PC-3 (cell line): ENCODE measurements around the gene RYR2. TPM values are rescaled to one million over a fixed set of nuclear protein-coding genes. Genes with fewer than 3 reads are reported as not detected.

Experiments used
- ATAC-seq: fragments of 200-7000 bp; cut with Tn5 transposase; 2 replicates; pipeline ENCODE4 v1.9.1; 2020; ENCODE audit warnings: mild to moderate bottlenecking, moderate library complexity
- BruUV-seq: library from RNA; stranded (reverse); fragments of 400-500 nt; replicated peaks from 2 replicates; lab custom pipeline; 2021; lab: Mats Ljungman, UMichigan
- CTCF ChIA-PET: fragments of 300-600 bp; sonication (Branson Sonifier 250); formaldehyde crosslinking; loops from one replicate; lab custom pipeline; 2022; ENCODE audit warnings: antibody characterized with exemption; lab: Charles Lee
- POLR2A ChIA-PET: fragments of 300-600 bp; sonication (Branson Sonifier 250); formaldehyde crosslinking; loops from one replicate; lab custom pipeline; 2022; ENCODE audit warnings: antibody characterized with exemption; ENCODE audit not compliant: unreplicated experiment; lab: Charles Lee
- DNase-seq: peaks from one replicate; pipeline ENCODE4 v3.0.0-alpha.2; 2015
- H2AFZ ChIP-seq: fragments of 300-600 bp; sonication (generic); 2 replicates; pipeline ENCODE4 v1.6.0; 2016; ENCODE audit warnings: antibody characterized with exemption, low read length
- H3F3A ChIP-seq: fragments of 300-600 bp; sonication (generic); one replicate; pipeline ENCODE4 v1.6.0; 2017; ENCODE audit warnings: antibody characterized with exemption, low read length, control low read depth, mild to moderate bottlenecking; ENCODE audit not compliant: unreplicated experiment
- H3K27ac ChIP-seq: fragments of 300-600 bp; sonication (generic); 2 replicates; pipeline ENCODE4 v1.5.1; 2016; ENCODE audit warnings: mild to moderate bottlenecking, low read length
- H3K27me3 ChIP-seq: fragments of 300-600 bp; sonication (generic); 2 replicates; pipeline ENCODE4 v1.6.1; 2016; ENCODE audit warnings: low read length, mixed read lengths
- H3K36me3 ChIP-seq: fragments of 300-600 bp; sonication (generic); 2 replicates; pipeline ENCODE4 v1.6.1; 2016; ENCODE audit warnings: low read depth, mixed run types, low read length, mixed read lengths
- H3K4me1 ChIP-seq: fragments of 300-600 bp; sonication (generic); 2 replicates; pipeline ENCODE4 v1.5.1; 2016; ENCODE audit warnings: low read length; ENCODE audit not compliant: insufficient read depth
- H3K4me2 ChIP-seq: fragments of 300-600 bp; sonication (generic); 2 replicates; pipeline ENCODE4 v1.6.0; 2016; ENCODE audit warnings: low read length
- H3K4me3 ChIP-seq: fragments of 300-600 bp; sonication (generic); 2 replicates; pipeline ENCODE4 v1.5.1; 2016; ENCODE audit warnings: mild to moderate bottlenecking, low read length, mixed read lengths
- H3K79me2 ChIP-seq: fragments of 300-600 bp; sonication (generic); 2 replicates; pipeline ENCODE4 v1.6.1; 2017; ENCODE audit warnings: low read length, mixed read lengths
- H3K9ac ChIP-seq: fragments of 300-600 bp; sonication (generic); 2 replicates; pipeline ENCODE4 v1.6.0; 2016; ENCODE audit warnings: mild to moderate bottlenecking, low read length
- H3K9me2 ChIP-seq: fragments of 300-600 bp; sonication (generic); replicated peaks from 2 replicates; pipeline ENCODE4 v1.6.1; 2016; ENCODE audit warnings: mixed run types, low read length, mixed read lengths
- H3K9me3 ChIP-seq: fragments of 300-600 bp; sonication (generic); 2 replicates; pipeline ENCODE4 v1.6.1; 2016; ENCODE audit warnings: low read length, mixed read lengths
- H4K20me1 ChIP-seq: fragments of 300-600 bp; sonication (generic); 2 replicates; pipeline ENCODE4 v1.6.1; 2016; ENCODE audit warnings: low read length, mixed read lengths
- CTCF ChIP-seq: fragments of 300-600 bp; sonication (generic); conservative IDR thresholded peaks from 2 replicates; pipeline ENCODE4 v1.5.1; 2017; ENCODE audit warnings: antibody characterized with exemption, low read depth, mild to moderate bottlenecking, low read length
- EZH2 ChIP-seq: fragments of 300-600 bp; sonication (generic); IDR thresholded peaks from one replicate; pipeline ENCODE4 v1.6.1; 2017; ENCODE audit warnings: antibody characterized with exemption, mild to moderate bottlenecking, low read length; ENCODE audit not compliant: unreplicated experiment
- EZH2phosphoT487 ChIP-seq: fragments of 300-600 bp; sonication (generic); IDR thresholded peaks from 2 replicates; pipeline ENCODE4 v1.6.1; 2018; ENCODE audit warnings: mild to moderate bottlenecking, antibody characterized with exemption, low read length, borderline replicate concordance
- intact Hi-C: fragments of 100-400 bp; cut with micrococcal nuclease; formaldehyde crosslinking; loops from 2 replicates; pipeline ENCODE4 v1.9.0; 2023
- total RNA-seq: library from RNA; depleted of rRNA; stranded (reverse); fragments of >200 nt; gene quantifications from 2 replicates; pipeline ENCODE4 v1.2.3, GENCODE V29; 2014

Gene RYR2
- total RNA-seq, 1 experiment from 2014 or later = not detected

- no peak for ATAC-seq
- no peak overlapping the region for H3K27ac ChIP-seq
Observed at GRCh38 chr1:237613984-237614383, 572.0 kb downstream of the RYR2 start.

GRCh38 chr1:237619553-237619952 is 577.6 kb downstream of the RYR2 start:
- no peak overlapping the region for H3K4me3 ChIP-seq
- DNase-seq (no peak), ATAC-seq (no peak)
- no TSS peak for BruUV-seq
- ChIA-PET CTCF (no interaction called here), POLR2A (no interaction called here)
- H3K4me2 ChIP-seq = no peak overlapping the region
- intact Hi-C loops = no loop called here
- no peaks in the 10 kb centered on the region for H3K9me2 ChIP-seq
- no peaks in the 10 kb centered on the region for H3K27me3 ChIP-seq
- H3K27ac ChIP-seq = no peak overlapping the region
- H3K36me3 ChIP-seq = no peaks in the 10 kb centered on the region
- no peaks in the 10 kb centered on the region for H3K4me1 ChIP-seq
- H4K20me1 ChIP-seq = no peaks in the 10 kb centered on the region
- no peaks in the 10 kb centered on the region for H3K79me2 ChIP-seq
- no peak overlapping the region for H2AFZ ChIP-seq
- H3F3A ChIP-seq = no peaks in the 10 kb centered on the region
- H3K9me3 ChIP-seq = no peaks in the 10 kb centered on the region
- no peak overlapping the region for H3K9ac ChIP-seq
- TF ChIP-seq EZH2 = no peak
- no peak for TF ChIP-seq EZH2phosphoT487
- TF ChIP-seq CTCF = no peak

More at GRCh38 chr1:237613984-237614383, 572.0 kb downstream of the RYR2 start:
- no peak for DNase-seq
- no peaks in the 10 kb centered on the region for H4K20me1 ChIP-seq
- H3K36me3 ChIP-seq = no peaks in the 10 kb centered on the region
- no peaks in the 10 kb centered on the region for H3K4me1 ChIP-seq
- CTCF ChIA-PET = no interaction called here
- H3K9me3 ChIP-seq = no peaks in the 10 kb centered on the region
- POLR2A ChIA-PET = no interaction called here
- no peaks in the 10 kb centered on the region for H3K27me3 ChIP-seq
- H3K4me3 ChIP-seq = no peak overlapping the region
- no peaks in the 10 kb centered on the region for H3K79me2 ChIP-seq
- intact Hi-C loops = no loop called here
- TF ChIP-seq EZH2 (no peak), EZH2phosphoT487 (no peak), CTCF (no peak)
- H2AFZ ChIP-seq = no peak overlapping the region
- no peaks in the 10 kb centered on the region for H3F3A ChIP-seq
- no peak overlapping the region for H3K9ac ChIP-seq
- BruUV-seq = no TSS peak
- H3K9me2 ChIP-seq = no peaks in the 10 kb centered on the region
- no peak overlapping the region for H3K4me2 ChIP-seq

GRCh38 chr1:237634922-237635321 is 592.9 kb downstream of the RYR2 start:
- ATAC-seq (no peak), DNase-seq (no peak)
- Histone ChIP-seq H3K36me3 (no peaks in the 10 kb centered on the region), H4K20me1 (no peaks in the 10 kb centered on the region), H3K9me3 (no peaks in the 10 kb centered on the region), H3K9me2 (no peaks in the 10 kb centered on the region), H2AFZ (no peak overlapping the region), H3K4me3 (no peak overlapping the region), H3K9ac (no peak overlapping the region), H3K79me2 (no peaks in the 10 kb centered on the region), H3K27ac (no peak overlapping the region), H3K4me1 (no peaks in the 10 kb centered on the region), H3K27me3 (0 out of 2 replicates have a peak, but pooled peaks cover 5% of the 10 kb centered on the region), H3K4me2 (no peak overlapping the region), H3F3A (no peaks in the 10 kb centered on the region)
- TF ChIP-seq EZH2 (no peak), EZH2phosphoT487 (no peak), CTCF (no peak)
- CTCF ChIA-PET = no interaction called here
- intact Hi-C loops = no loop called here
- POLR2A ChIA-PET = no interaction called here
- no TSS peak for BruUV-seq
